NCI-H128 (cell line): ENCODE results near the gene ACVRL1.

ENCODE experiments used
- DNase-seq: peaks from one replicate; lab custom pipeline; 2025; ENCODE audit not compliant: unreplicated experiment; lab: John Stamatoyannopoulos, UW

ACVRL1 gene

DNA sequence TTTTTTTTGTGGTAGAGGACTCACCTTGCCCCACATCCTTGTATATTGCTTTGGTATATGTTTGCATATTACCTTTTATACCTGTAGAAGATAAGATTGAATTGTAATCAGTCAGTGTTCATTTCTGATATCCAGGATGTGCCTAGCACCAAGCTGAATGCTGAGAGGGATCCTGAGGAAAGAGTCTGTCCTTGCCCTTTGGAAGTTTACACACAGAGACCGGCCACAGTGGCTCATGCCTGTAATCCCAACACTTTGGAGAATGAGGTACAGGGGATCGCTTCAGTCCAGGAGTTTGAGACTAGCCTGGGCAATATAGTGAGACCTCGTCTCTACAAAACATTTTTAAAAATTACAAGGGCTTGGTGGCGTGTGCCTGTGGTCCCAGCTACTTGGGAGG is 52.6 kb downstream of the ACVRL1 start:
- DNase-seq, result no peak

DNA sequence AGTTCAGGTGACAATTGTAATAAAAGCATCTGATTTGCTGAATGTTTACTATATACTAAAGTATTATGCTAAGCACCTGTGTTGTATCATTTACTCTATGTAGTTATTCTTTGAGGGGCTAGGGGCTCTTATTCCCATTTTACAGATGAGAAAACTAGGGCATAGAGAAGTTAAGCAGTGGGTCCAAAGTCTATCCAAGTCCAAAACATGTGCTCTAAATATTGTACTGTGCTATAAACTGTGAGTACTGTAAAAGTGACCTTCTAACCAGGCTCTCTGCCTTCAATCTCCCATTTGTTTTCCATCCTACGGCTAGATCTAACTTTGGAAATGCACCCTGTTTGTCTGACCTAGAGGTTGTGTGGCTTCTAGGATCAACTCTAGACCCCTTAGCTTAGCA is 53.2 kb downstream of the ACVRL1 start:
- no peak for DNase-seq

DNA sequence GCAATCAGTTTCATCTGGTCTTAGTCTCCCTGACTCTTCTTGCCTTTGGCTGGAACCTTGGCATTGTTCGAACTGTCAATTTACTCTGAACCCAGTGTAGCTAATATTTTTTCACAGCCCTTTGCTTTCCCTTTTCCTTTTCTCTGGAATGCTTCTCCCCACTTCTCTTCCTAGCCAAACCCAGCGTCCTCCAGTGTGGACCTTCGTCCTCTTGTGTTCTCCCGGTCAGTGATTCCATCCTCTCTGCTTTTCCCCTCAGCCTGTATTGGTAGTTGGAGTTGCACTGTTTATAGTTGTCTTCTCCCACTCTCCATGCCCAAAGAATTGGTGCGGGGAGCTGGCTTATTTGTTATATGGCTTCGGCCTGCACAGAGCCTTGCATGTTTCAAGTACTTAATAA is 53.6 kb downstream of the ACVRL1 start:
- no peak for DNase-seq

DNA sequence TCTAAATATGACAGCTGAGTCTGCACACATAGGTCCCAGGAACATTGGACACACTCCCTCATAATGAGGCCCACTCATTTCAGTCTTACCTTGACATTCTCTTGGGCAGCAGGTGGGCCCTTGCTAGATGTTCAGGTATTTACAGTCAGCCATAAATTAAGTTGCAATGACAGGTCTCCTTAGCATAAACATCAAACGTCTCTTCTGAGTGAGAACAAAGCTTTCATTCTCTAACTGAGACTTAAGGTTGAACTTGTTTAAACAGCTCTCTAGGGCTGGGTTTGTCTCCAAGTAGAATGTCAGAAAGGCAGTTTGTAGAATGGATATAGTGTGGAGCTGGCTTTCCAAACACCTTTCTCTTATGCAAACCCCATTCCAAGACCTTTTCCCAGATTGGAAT is 54.5 kb downstream of the ACVRL1 start:
- no peak for DNase-seq

DNA sequence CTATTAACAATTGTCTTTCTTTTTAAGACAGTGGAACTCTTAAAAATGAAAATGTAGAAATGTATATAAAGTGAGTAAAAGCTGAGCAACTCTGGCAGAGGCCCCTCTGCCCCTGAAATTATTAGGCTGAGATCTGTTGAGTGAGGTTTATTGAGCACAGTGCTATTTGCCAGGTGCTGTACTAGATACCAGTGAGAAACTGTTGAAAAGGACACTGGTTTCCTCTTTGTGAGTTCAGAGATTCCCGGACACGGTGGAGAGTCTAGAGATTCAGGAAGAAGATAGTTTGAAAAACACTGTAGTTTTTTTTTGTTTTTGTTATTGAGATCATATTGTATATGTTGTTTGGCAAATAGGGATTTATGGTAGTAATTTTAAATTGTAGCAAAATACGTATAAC is 55.4 kb downstream of the ACVRL1 start:
- no peak for DNase-seq

DNA sequence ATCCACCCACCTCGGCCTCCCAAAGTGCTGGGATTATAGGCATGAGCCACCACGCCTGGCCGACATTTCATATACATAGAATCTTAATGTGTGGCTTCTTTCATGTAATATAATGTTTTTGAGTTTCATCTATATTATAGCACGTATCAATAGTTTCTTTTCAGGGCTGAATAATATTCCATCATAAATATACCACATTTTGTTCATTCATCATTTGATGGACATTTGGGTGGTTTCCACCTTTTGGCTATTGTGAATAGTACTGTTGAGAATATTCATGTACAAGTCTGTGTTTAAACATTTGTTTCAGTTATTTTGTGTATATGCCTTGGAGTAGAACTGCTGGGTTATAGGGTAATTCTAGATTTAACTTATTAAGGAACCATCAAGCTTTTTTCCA is 56.2 kb downstream of the ACVRL1 start:
- no peak for DNase-seq

DNA sequence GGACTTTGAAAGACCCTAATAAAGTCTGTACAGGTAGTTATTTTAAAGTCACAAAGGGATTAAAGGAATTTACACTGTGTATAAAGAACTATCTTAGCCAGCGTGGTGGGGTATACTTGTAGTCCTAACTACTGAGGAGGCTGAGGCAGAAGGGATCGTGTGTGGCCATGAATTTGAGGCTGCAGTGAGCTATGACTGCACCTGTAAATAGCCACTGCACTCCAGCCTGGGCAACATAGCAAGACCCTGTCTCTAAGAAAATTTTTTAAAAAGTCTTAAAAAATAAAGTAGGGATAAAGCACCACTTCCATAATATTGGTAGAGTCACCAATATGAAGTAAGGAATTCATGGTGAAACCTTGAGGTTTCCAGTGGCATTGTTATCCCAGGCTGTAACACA is 62.3 kb downstream of the ACVRL1 start:
- DNase-seq, result no peak

DNA sequence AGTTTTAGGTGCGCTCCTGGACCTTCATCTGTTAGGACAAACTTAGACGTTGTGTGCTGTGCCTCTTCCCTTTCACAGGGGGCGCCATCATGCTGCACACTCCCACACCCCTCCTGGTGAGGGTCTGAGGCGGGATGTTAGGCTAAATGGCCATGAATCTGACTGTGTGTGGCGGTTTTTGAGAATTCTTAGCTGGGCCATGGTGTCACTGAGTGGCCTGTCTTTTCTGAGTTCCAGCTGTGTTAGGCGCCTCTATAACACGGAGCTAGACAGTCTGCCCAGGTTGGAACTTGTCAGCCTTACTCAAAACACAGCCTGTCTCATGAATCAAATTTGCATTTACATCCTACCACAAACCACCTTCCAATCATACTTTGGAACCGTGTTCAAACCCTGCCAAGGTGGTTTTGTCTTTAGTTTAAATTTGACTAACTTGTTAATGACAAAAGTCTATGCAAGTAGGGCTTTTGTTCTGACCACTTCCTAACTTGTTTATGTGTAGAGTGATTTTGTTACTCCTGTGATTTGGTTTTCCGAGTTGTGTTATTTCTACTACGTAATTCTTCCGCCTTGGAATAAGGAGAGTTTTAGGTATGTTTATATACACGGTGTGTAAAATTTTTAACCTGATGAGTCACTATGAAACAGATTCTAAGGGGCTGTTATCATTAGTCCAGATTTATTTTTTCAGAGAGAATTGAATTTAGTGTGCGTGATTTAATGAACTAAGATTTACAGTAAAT is 63.8 kb downstream of the ACVRL1 start:
- DNase-seq, result no peak

DNA sequence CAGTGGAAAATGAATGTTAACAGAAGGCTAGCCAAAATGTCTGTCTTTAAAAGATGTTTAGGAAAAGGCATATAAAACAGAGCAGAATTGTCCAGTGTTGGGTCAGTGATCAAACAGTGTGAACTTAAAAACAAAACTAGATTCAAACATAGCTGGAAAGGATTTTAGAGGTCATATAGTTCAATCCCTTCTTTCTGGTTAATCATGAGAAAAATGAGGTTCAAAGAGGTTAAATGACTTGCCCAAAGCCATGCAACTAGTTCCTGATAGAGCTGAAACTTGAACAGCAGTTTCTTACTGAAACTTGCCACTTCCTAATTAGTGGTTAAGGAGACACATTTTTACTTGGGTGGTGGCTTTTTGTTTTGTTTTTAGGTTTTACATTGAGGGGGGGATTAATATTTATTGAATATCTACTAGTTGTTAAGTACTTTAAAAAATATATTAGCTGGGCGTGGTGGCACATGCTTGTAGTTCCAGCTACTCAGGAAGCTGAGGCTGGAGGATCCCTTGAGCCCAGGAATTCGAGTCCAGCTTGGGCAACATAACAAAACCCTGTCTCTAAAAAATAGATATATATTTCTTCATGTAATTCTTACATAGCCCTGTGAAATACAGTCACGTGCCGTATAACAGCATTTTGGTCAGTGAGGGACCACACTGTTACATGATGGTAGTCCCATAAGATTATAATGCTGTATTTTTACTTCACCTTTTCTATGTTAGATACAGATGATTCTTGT is 64.5 kb downstream of the ACVRL1 start:
- no peak for DNase-seq

DNA sequence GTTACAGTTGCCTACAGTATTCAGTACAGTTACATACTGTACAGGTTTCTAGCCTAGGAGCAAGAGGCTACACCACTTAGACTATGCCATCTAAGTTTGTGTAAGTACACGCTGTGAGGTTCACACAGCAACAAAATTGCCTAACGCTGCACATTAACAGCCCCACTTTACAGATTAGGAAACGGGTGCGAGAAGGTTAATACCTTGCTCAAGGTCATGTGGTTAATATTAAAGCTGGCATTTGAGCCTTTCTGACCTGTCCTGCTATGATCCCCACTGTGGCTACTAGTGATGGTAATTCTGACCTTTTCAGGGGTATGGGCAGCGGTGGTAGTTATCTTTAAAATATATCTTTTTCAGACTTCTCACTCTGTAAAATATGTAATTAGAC is 65.1 kb downstream of the ACVRL1 start:
- DNase-seq, result no peak

DNA sequence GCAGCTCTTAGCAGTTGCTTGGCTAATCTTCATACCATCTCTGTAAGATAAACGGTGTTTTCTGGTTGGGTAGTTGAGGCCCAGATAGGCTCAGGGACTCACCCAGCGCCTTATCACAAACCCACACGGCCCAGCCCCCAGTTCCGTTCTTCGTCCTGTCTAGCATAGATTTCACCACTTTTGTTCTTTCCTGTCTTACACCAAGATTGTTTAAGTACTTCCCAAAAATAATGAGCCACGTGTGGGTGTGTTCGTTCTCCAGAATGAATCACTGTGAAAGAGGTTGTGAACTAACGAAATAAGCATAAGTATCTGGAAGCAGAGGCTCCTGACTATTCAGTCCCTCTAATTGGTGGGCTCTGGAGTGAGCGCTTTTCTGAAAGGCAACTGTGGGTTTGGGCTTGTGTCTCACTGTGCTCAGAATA is 65.6 kb downstream of the ACVRL1 start:
- no peak for DNase-seq
